Measurements from ENCODE around the gene DGKQ. TPM values are rescaled to one million over a fixed set of nuclear protein-coding genes. Genes with fewer than 3 reads are reported as not detected.

DGKQ gene
- total RNA-seq, 2 donors from 2014 or later = 39.4 to 68.2 TPM

DNA sequence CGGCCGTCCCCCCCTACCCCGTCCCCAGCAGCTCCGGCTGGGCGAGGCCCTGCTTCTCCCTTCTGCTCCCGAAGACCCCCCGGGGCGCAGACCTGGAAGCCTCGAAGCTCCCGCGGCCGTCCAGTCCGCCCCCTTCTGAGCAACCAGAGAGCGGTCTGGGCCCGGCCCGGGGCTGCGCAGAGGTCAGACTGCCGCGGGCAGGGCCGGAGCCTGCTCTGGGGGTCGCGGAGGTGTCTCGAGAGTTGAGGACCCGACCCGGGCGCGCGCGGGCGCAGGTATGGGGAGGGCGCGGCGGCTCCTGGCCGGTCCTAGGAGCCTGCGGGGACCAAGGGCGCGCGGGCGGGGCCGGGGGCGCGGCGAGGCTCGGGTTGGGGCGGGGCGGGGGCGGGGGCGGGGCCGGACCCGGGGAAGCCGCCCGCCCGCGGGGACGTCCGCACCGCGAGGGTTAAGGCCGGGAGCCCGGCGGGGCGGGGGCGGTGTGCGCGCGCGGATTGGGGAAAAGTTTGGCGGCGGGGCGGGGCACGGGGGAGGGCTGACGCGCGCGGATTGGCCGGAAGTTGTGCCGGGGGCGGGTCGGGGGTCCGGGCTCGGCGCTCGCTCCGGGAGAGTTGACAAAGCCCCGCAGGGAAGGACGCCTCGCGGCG is 37.8 kb upstream of the DGKQ start, which contains the start of gene FGFRL1:
Gene FGFRL1, plus strand, starts transcription at position 605 of the 644 bp plus-strand sequence. CDS start 860 bp downstream, outside the sequence.
- peaks cover 7% of the 10 kb centered on the region for H3K4me1 ChIP-seq
- H3K9me3 ChIP-seq = no peaks in the 10 kb centered on the region
- intact Hi-C loops (cut with DNase I) = no loop called here
- peaks cover 6% of the 10 kb centered on the region for H3K27me3 ChIP-seq
- peak within 1 kb of the TSS; percentile 57 for H3K4me3 ChIP-seq
- DNase-seq = peak; percentile 96
- H3K9ac ChIP-seq (ENCODE audit: low read depth in 2 of 2, low read length in 2 of 2) = peak within 1 kb of the TSS; percentile 63 to 70
- no peaks in the 10 kb centered on the region for H3K36me3 ChIP-seq
- H3K27ac ChIP-seq = peak within 1 kb of the TSS; percentile 72
- TF ChIP-seq, protein P1, sequence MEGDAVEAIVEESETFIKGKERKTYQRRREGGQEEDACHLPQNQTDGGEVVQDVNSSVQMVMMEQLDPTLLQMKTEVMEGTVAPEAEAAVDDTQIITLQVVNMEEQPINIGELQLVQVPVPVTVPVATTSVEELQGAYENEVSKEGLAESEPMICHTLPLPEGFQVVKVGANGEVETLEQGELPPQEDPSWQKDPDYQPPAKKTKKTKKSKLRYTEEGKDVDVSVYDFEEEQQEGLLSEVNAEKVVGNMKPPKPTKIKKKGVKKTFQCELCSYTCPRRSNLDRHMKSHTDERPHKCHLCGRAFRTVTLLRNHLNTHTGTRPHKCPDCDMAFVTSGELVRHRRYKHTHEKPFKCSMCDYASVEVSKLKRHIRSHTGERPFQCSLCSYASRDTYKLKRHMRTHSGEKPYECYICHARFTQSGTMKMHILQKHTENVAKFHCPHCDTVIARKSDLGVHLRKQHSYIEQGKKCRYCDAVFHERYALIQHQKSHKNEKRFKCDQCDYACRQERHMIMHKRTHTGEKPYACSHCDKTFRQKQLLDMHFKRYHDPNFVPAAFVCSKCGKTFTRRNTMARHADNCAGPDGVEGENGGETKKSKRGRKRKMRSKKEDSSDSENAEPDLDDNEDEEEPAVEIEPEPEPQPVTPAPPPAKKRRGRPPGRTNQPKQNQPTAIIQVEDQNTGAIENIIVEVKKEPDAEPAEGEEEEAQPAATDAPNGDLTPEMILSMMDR (IDR thresholded peaks at IDR 0.05) = no peak

DNA sequence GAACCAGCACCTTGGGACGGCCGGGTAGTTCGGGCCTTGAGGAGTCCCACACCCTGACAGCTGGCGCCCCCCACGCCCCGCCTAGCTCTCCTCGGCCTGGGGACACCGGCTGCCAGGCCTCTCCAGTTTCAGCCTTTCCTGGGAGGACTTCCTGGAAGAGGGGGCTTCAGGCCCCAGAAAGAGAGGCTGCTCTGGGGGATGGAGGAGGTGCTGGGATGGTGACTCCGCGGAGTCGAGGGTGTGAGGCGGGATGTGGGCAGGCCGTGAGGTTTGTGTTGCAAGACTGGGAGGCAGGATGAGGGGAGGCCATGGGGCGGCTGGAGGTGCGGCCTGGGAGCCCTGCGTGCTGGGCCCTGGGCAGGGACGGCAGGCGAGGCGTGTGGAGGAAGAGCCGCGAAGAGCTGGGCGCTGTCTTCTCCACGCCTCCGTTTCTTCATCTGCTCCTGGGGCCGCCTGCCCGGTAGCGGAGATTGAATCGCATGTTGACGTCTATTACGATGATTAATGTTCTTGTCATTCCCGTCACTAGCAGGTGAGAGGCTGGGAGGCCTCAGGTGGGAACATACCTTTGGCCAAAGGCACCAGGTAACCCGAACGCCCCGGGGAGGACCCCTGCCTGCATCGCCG is 37.1 kb upstream of the DGKQ start:
- peaks cover 7% of the 10 kb centered on the region for H3K4me1 ChIP-seq
- H3K9me3 ChIP-seq = no peaks in the 10 kb centered on the region
- DNase-seq = peak; percentile 68
- H3K36me3 ChIP-seq = no peaks in the 10 kb centered on the region
- TF ChIP-seq, protein P1 (IDR thresholded peaks at IDR 0.05) = no peak
- peak overlapping the region; percentile 57 for H3K4me3 ChIP-seq
- intact Hi-C loops (cut with DNase I) = no loop called here
- peaks cover 8% of the 10 kb centered on the region for H3K27me3 ChIP-seq
- peak overlapping the region; percentile 72 for H3K27ac ChIP-seq
- peak overlapping the region; percentile 60 to 70 for H3K9ac ChIP-seq (ENCODE audit: low read depth in 2 of 2, low read length in 2 of 2)

DNA sequence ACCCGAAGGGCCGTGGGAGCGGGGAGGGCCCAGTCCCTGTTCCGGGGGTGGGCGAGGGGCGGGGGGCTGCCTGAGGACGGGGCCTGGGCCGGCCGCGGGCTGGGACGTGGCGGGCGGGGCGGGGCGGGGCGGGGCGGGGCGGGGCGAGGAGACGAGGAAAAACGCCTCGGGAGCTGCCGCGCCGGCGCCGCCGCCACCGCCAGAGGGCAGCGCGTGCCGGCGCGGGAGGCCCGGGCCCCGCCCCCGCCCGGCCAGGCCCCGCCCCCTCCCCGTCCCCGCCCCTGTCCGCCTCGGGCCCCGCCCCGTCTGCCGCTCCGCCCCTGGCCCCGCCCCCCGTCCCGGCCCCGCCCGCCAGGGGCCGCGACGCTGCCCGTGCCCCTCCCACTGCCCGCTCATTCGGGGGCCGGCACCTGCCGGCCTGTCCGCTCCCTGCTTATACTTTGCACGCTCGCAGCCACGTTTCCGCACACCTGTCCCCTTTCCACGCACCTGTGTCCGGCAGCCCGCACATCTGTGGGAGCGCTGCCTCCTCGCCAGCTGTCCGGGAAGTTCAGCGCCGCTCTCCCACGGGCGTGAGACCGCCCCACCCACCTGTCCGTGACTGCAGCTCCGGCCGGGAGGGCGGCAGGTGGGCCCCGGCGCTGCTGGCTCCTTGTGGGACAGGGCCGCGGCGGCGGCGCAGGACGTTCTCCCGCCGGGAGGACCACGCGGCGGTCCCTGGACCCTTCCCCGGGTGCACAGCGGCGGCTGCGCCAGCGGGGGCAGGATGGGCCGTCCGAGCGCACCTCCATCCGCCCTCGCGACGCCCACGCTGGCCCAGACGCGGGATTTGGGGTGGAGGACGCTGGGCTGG is 36.4 kb upstream of the DGKQ start:
- peak; percentile 84 for DNase-seq
- peaks cover 7% of the 10 kb centered on the region for H3K4me1 ChIP-seq
- no peaks in the 10 kb centered on the region for H3K36me3 ChIP-seq
- no peaks in the 10 kb centered on the region for H3K9me3 ChIP-seq
- peaks cover 14% of the 10 kb centered on the region for H3K27me3 ChIP-seq
- H3K27ac ChIP-seq = peak overlapping the region; percentile 72
- TF ChIP-seq, protein P1 (IDR thresholded peaks at IDR 0.05) = no peak
- H3K4me3 ChIP-seq = peak overlapping the region; percentile 59
- peak overlapping the region; percentile 70 to 84 for H3K9ac ChIP-seq (ENCODE audit: low read depth in 2 of 2, low read length in 2 of 2)
- intact Hi-C loops (cut with DNase I) = no loop called here

DNA sequence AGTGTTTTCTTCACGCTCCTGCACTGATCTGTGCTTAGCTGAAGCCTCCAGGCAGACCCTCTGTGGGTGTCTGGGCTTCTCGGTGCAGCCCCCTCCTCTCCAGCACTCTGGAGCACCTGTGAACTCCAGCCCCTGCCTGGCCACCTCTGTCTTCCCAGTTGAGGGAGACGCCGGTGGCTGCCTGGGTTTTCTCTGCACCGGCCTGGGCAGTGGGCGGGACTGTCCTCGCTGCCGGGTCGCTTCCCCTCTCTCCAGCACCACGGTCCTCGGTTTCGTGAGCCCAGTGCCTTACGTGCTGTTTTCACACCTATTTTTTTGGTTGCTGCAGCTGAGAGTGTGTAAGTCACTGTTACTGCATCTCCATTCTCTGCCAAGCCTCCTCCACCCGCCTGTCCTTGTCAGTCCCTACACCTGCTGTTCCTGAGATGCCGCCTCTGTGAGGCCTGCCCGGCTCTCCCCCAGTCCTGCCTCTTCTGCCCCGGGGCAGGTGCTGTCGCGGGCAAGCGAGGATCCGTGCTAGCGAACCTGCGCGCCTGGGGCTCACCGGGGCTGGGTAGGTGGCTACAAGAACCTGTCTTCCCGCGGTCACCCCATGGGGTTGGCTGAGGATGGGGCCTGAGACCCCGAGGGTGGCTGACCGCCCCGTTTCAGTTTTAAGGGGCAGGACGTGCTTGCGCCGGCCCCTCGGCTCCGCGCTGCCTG is 35.6 kb upstream of the DGKQ start:
- TF ChIP-seq, protein P1 (IDR thresholded peaks at IDR 0.05) = no peak

DNA sequence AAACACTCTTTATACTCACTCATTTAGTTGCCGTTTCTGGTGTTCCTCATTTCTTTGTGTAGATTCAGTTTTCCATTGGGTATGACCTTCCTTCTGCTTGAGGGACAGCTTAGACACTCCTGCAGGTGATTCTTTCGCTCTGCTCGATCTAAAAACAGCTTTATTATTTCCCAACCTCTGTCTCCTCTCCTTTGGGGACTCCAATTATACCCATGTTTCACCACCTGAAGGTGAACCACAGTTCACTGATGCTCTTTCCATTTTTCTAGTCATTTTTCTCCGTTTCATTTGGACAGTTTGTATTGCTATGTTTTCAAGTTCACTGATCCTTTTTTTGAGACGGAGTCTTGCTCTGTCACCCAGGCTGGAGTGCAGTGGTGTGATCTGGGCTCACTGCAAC is 33.5 kb upstream of the DGKQ start:
- H3K4me1 ChIP-seq = peaks cover 17% of the 10 kb centered on the region
- H3K9me3 ChIP-seq = no peaks in the 10 kb centered on the region
- no peak for DNase-seq
- no peak overlapping the region for H3K4me3 ChIP-seq
- intact Hi-C loops (cut with DNase I) = no loop called here
- H3K9ac ChIP-seq (ENCODE audit: low read depth in 2 of 2, low read length in 2 of 2) = no peak overlapping the region
- TF ChIP-seq, protein P1 (IDR thresholded peaks at IDR 0.05) = no peak
- H3K27ac ChIP-seq = no peak overlapping the region
- no peaks in the 10 kb centered on the region for H3K36me3 ChIP-seq
- H3K27me3 ChIP-seq = peaks cover 42% of the 10 kb centered on the region

More for the DNA sequence above, 35.6 kb upstream of the DGKQ start:
- H3K4me3 ChIP-seq = peak overlapping the region; percentile 59
- no peak overlapping the region for H3K27ac ChIP-seq
- H3K4me1 ChIP-seq = peaks cover 7% of the 10 kb centered on the region
- peak; percentile 48 for DNase-seq
- H3K36me3 ChIP-seq = no peaks in the 10 kb centered on the region
- no peaks in the 10 kb centered on the region for H3K9me3 ChIP-seq
- intact Hi-C loops (cut with DNase I) = no loop called here
- H3K27me3 ChIP-seq = peaks cover 21% of the 10 kb centered on the region
- peak overlapping the region; percentile 38 to 84 for H3K9ac ChIP-seq (ENCODE audit: low read depth in 2 of 2, low read length in 2 of 2)

Data from colonic mucosa (tissue), 4 donors.